Ishikawa (cell line): ENCODE data around the gene SH3BGRL3.

Source experiments
- RAD21 ChIP-seq: IDR thresholded peaks from 2 replicates; pipeline ENCODE4 v1.6.1; 2012; ENCODE audit warnings: low read depth
- REST ChIP-seq: IDR thresholded peaks from 2 replicates; pipeline ENCODE4 v1.6.1; 2012; ENCODE audit warnings: low read depth, mild to moderate bottlenecking
- TEAD4 ChIP-seq: IDR thresholded peaks from 2 replicates; pipeline ENCODE4 v1.6.1; 2012
- YY1 ChIP-seq: IDR thresholded peaks from 2 replicates; pipeline ENCODE4 v1.6.1; 2012; ENCODE audit warnings: low read depth
- TF ChIP-seq, protein P1 (sequence below): IDR thresholded peaks from 2 replicates; pipeline ENCODE4 v1.6.1; 2012
- TF ChIP-seq, protein P2 (sequence below): IDR thresholded peaks from 2 replicates; pipeline ENCODE4 v1.6.1; 2012

DNA sequence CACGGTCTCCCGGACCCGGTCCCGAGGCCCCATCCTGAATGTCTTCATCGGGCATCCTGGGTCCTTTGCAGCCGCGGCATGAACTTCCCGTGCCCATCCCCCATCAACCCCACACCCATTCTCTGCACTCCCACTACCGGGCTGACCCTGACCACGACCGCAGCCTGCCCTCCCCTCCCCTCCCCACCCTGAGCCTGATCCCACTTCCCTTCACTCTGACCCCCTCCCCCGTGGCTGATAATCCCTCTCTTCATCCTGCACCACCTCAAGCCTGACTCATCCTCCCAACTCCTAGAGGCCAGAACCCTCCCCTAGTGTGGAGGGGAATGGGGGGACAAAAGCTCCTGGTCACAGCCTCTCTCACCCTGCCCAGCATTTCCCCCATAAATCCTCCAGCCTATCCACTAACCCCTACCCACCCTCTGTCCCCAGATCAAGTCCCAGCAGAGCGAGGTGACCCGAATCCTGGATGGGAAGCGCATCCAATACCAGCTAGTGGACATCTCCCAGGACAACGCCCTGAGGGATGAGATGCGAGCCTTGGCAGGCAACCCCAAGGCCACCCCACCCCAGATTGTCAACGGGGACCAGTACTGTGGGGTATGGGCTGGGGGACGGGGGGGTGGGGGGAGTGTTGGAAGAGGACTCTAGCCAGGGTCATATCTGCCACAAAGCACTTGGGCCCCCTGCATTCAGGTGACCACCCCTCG, 602 bp downstream of the SH3BGRL3 start:
- no peak for TF ChIP-seq TEAD4
- no peak for TF ChIP-seq RAD21
- TF ChIP-seq YY1 = no peak
- no peak for TF ChIP-seq REST
- TF ChIP-seq, protein P1, sequence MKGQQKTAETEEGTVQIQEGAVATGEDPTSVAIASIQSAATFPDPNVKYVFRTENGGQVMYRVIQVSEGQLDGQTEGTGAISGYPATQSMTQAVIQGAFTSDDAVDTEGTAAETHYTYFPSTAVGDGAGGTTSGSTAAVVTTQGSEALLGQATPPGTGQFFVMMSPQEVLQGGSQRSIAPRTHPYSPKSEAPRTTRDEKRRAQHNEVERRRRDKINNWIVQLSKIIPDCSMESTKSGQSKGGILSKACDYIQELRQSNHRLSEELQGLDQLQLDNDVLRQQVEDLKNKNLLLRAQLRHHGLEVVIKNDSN = no peak
- TF ChIP-seq, protein P2, sequence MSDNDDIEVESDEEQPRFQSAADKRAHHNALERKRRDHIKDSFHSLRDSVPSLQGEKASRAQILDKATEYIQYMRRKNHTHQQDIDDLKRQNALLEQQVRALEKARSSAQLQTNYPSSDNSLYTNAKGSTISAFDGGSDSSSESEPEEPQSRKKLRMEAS = no peak
